Measurements from ENCODE around the gene FBXO30.

FBXO30 gene

GRCh38 chr6:145772846-145773245 lies 41.7 kb downstream of the FBXO30 start:
- Histone ChIP-seq H3K27ac (no peak overlapping the region), H3K4me2 (ENCODE audit: low read length) (no peak overlapping the region), H3K79me2 (no peaks in the 10 kb centered on the region), H3K4me1 (no peaks in the 10 kb centered on the region), H3K4me3 (ENCODE audit: low read depth, low read length) (no peak overlapping the region), H3K36me3 (ENCODE audit: control insufficient read depth, insufficient read depth, low read length) (no peaks in the 10 kb centered on the region), H3K27me3 (ENCODE audit: control insufficient read depth, insufficient read depth, low read length) (no peaks in the 10 kb centered on the region), H2AFZ (no peak overlapping the region), H3K9ac (no peak overlapping the region), H3K9me3 (ENCODE audit: control insufficient read depth, low read length) (no peaks in the 10 kb centered on the region)
- TF ChIP-seq, protein P1, sequence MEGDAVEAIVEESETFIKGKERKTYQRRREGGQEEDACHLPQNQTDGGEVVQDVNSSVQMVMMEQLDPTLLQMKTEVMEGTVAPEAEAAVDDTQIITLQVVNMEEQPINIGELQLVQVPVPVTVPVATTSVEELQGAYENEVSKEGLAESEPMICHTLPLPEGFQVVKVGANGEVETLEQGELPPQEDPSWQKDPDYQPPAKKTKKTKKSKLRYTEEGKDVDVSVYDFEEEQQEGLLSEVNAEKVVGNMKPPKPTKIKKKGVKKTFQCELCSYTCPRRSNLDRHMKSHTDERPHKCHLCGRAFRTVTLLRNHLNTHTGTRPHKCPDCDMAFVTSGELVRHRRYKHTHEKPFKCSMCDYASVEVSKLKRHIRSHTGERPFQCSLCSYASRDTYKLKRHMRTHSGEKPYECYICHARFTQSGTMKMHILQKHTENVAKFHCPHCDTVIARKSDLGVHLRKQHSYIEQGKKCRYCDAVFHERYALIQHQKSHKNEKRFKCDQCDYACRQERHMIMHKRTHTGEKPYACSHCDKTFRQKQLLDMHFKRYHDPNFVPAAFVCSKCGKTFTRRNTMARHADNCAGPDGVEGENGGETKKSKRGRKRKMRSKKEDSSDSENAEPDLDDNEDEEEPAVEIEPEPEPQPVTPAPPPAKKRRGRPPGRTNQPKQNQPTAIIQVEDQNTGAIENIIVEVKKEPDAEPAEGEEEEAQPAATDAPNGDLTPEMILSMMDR (IDR thresholded peaks at IDR 0.05), result no peak

- Histone ChIP-seq H2AFZ (no peak overlapping the region), H3K4me1 (no peaks in the 10 kb centered on the region), H3K4me2 (ENCODE audit: low read length) (no peak overlapping the region), H3K36me3 (ENCODE audit: control insufficient read depth, insufficient read depth, low read length) (no peaks in the 10 kb centered on the region), H3K9me3 (ENCODE audit: control insufficient read depth, low read length) (no peaks in the 10 kb centered on the region), H3K4me3 (ENCODE audit: low read depth, low read length) (no peak overlapping the region), H3K27me3 (ENCODE audit: control insufficient read depth, insufficient read depth, low read length) (no peaks in the 10 kb centered on the region), H3K27ac (no peak overlapping the region), H3K79me2 (no peaks in the 10 kb centered on the region), H3K9ac (no peak overlapping the region)
- TF ChIP-seq, protein P1 (IDR thresholded peaks at IDR 0.05), result no peak
Observed at GRCh38 chr6:145765449-145765848, 49.1 kb downstream of the FBXO30 start.

GRCh38 chr6:145763742-145764141 lies 50.9 kb downstream of the FBXO30 start:
- no peaks in the 10 kb centered on the region for H3K9me3 ChIP-seq (ENCODE audit: control insufficient read depth, low read length)
- H3K79me2 ChIP-seq, result no peaks in the 10 kb centered on the region
- H3K4me1 ChIP-seq, result no peaks in the 10 kb centered on the region
- H3K27ac ChIP-seq, result no peak overlapping the region
- H3K36me3 ChIP-seq (ENCODE audit: control insufficient read depth, insufficient read depth, low read length), result no peaks in the 10 kb centered on the region
- H3K4me3 ChIP-seq (ENCODE audit: low read depth, low read length), result no peak overlapping the region
- H2AFZ ChIP-seq, result no peak overlapping the region
- H3K27me3 ChIP-seq (ENCODE audit: control insufficient read depth, insufficient read depth, low read length), result no peaks in the 10 kb centered on the region
- TF ChIP-seq, protein P1 (IDR thresholded peaks at IDR 0.05), result no peak
- H3K9ac ChIP-seq, result no peak overlapping the region
- no peak overlapping the region for H3K4me2 ChIP-seq (ENCODE audit: low read length)

DNA sequence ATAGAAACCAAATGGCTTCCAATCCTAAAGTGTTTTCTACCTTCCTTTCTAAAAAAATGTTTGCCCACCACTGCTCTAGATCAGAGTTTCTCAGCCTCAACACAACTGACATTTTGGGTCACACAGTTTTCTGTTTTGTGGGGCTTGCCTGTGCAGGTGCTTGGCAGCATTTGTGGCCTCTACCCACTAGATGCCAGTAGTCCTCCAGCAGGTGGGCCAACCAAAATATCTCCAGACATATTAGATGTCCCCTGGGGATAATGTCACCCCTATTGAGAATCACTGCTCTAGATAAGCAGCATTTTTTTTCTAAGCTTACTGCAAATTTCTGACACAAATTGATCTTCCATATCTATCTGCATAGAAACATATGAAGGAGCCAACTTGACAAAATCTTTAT lies 53.0 kb downstream of the FBXO30 start:
- Histone ChIP-seq H3K27ac (no peak overlapping the region), H3K4me2 (ENCODE audit: low read length) (no peak overlapping the region), H3K27me3 (ENCODE audit: control insufficient read depth, insufficient read depth, low read length) (no peaks in the 10 kb centered on the region), H3K9me3 (ENCODE audit: control insufficient read depth, low read length) (no peaks in the 10 kb centered on the region), H3K4me3 (ENCODE audit: low read depth, low read length) (no peak overlapping the region), H3K9ac (no peak overlapping the region), H2AFZ (no peak overlapping the region), H3K79me2 (no peaks in the 10 kb centered on the region), H3K36me3 (ENCODE audit: control insufficient read depth, insufficient read depth, low read length) (no peaks in the 10 kb centered on the region), H3K4me1 (no peaks in the 10 kb centered on the region)
- TF ChIP-seq, protein P1 (IDR thresholded peaks at IDR 0.05), result no peak

- no peak overlapping the region for H2AFZ ChIP-seq
- H3K4me1 ChIP-seq, result no peaks in the 10 kb centered on the region
- TF ChIP-seq, protein P1 (IDR thresholded peaks at IDR 0.05), result no peak
- no peak overlapping the region for H3K4me2 ChIP-seq (ENCODE audit: low read length)
- H3K79me2 ChIP-seq, result no peaks in the 10 kb centered on the region
- no peak overlapping the region for H3K4me3 ChIP-seq (ENCODE audit: low read depth, low read length)
- H3K9me3 ChIP-seq (ENCODE audit: control insufficient read depth, low read length), result no peaks in the 10 kb centered on the region
- H3K9ac ChIP-seq, result no peak overlapping the region
- H3K36me3 ChIP-seq (ENCODE audit: control insufficient read depth, insufficient read depth, low read length), result no peaks in the 10 kb centered on the region
- no peaks in the 10 kb centered on the region for H3K27me3 ChIP-seq (ENCODE audit: control insufficient read depth, insufficient read depth, low read length)
- H3K27ac ChIP-seq, result no peak overlapping the region
Observed at GRCh38 chr6:145758113-145758512, 56.5 kb downstream of the FBXO30 start.

Data from parathyroid adenoma (tissue), 2 donors.